GM21447 (cell line): ENCODE data around the gene EEF1G.

Source experiments
- ATAC-seq: cut with Tn5 transposase; IDR thresholded peaks from one replicate; pipeline ENCODE4 v1.9.1; 2021; ENCODE audit not compliant: unreplicated experiment

EEF1G gene

GRCh38 chr11:62542111-62542745, 31.5 kb downstream of the EEF1G start:
- no peak for ATAC-seq

- peak; percentile 49 for ATAC-seq
Measured at GRCh38 chr11:62540804-62541701, 32.6 kb downstream of the EEF1G start.

- no peak for ATAC-seq
Measured at GRCh38 chr11:62539238-62539925, 34.3 kb downstream of the EEF1G start.

- no peak for ATAC-seq
Measured at GRCh38 chr11:62538470-62539237, 35.0 kb downstream of the EEF1G start.

GRCh38 chr11:62536301-62536957, 37.3 kb downstream of the EEF1G start:
- ATAC-seq, result no peak

- ATAC-seq, result no peak
Measured at GRCh38 chr11:62535802-62536201, 37.9 kb downstream of the EEF1G start.

GRCh38 chr11:62534779-62535545, 38.7 kb downstream of the EEF1G start:
- ATAC-seq, result no peak

GRCh38 chr11:62532096-62532495, 41.6 kb downstream of the EEF1G start:
- no peak for ATAC-seq

GRCh38 chr11:62516736-62517371, 56.8 kb downstream of the EEF1G start:
- ATAC-seq, result no peak

GRCh38 chr11:62514151-62514550, 59.5 kb downstream of the EEF1G start:
- no peak for ATAC-seq

GRCh38 chr11:62513626-62514025, 60.1 kb downstream of the EEF1G start:
- ATAC-seq, result no peak

GRCh38 chr11:62512961-62513360, 60.7 kb downstream of the EEF1G start:
- ATAC-seq, result no peak
